Bronchial epithelial cell (primary cell): ENCODE data around the gene SIRPB2. TPM values are rescaled to one million over a fixed set of nuclear protein-coding genes. Genes with fewer than 3 reads are reported as not detected.

Experiments used
- DNase-seq: peaks from one replicate; pipeline ENCODE4 v3.0.0-alpha.2; 2010; ENCODE audit warnings: low read depth
- FAIRE-seq: peaks from 2 replicates; lab custom pipeline; 2011; peaks lifted over from hg19 to GRCh38; lab: Jason Lieb, UNC
- H3K27me3 ChIP-seq: 2 replicates; pipeline ENCODE4 v1.5.1; 2011; ENCODE audit warnings: low read length; ENCODE audit not compliant: control insufficient read depth, insufficient read depth
- H3K36me3 ChIP-seq: 2 replicates; pipeline ENCODE4 v1.5.1; 2011; ENCODE audit warnings: low read length; ENCODE audit not compliant: control insufficient read depth, insufficient read depth
- H3K4me3 ChIP-seq: 2 replicates; pipeline ENCODE4 v1.5.1; 2011; ENCODE audit warnings: mild to moderate bottlenecking, low read depth, low read length, control low read depth
- CTCF ChIP-seq: IDR thresholded peaks from 2 replicates; pipeline ENCODE4 v1.5.1; 2011; ENCODE audit warnings: mild to moderate bottlenecking, moderate library complexity, low read length, control low read depth, inconsistent platforms; ENCODE audit not compliant: insufficient read depth, severe bottlenecking
- total RNA-seq: library from RNA; depleted of rRNA; stranded (reverse); fragments of >200 nt; gene quantifications from 2 replicates; pipeline ENCODE4 v1.2.1, GENCODE V29; 2014

SIRPB2 gene
- under 0.01 and 0.26 TPM in 2 replicates for total RNA-seq

DNA sequence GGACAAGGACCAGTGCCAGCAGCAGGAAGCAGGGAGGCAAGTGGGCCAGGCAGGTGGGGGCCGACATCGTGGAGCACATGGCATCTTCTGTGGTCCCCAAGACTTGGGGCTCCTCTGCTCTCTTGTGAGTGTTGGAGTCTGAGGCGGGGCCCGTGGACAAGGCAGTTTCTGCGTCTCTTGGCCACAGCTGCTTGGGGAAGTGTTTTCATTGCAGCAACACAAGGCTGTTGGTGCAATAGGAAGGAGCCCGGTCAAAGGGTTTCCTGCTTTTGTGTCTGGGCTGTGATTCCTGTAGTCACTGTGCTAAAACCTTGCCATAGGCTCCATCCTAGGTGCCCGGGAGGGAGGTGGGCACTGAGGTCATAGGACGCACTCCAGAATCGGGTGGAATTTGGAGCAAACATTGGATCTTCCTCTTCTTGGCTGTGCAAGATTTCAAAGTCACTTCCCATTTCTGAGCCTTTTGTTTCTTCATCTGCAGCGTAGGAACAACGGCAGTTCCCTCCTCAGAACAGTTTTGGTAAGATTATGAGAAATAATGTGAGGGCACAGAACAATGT lies at the start of gene SIRPB2:
Gene SIRPB2, minus strand, starts transcription at position 140 of the 560 bp plus-strand sequence. Its CDS starts 61 bp downstream, at position 79.
- no peak for TF ChIP-seq CTCF
- Histone ChIP-seq H3K36me3 (no peaks in the 10 kb centered on the region), H3K27me3 (no peaks in the 10 kb centered on the region), H3K4me3 (no peak within 1 kb of the TSS)
- no peak for FAIRE-seq
- DNase-seq: no peak

DNA sequence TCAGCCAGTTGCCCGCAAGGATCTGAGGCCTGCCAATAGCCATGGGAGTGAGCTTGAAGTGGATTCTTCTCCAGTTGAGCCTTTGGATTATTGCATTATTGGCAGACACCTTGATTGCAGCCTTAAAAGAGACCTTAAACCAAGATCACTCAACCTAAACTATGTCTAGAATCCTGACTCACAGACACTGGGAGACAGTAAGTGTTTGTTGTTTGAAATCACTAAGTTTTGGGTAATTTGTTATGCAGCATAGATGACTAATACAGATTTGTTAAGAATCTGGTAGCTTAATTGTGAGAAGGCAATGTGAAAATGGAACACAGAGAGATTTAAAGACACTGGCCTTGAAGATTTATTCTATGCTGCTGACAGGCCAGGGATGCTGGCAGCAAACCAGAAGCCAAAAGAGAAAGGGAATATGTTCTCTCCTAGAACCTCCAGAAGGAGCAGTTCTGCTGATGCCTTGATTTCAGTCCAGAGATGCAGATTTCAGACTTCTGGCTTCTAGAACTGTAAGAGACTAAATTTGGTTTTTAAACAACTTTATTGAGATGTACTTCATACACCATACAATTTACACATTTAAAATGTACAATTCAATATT lies 48.7 kb upstream of the SIRPB2 start:
- Histone ChIP-seq H3K27me3 (no peaks in the 10 kb centered on the region), H3K36me3 (no peaks in the 10 kb centered on the region), H3K4me3 (no peak overlapping the region)
- DNase-seq (no peak), FAIRE-seq (no peak)
- no peak for TF ChIP-seq CTCF

- DNase-seq (peak; percentile 2), FAIRE-seq (no peak)
- Histone ChIP-seq H3K27me3 (no peaks in the 10 kb centered on the region), H3K4me3 (no peak overlapping the region), H3K36me3 (no peaks in the 10 kb centered on the region)
- no peak for TF ChIP-seq CTCF
Measured at GRCh38 chr20:1538655-1539054, 47.4 kb upstream of the SIRPB2 start.

DNA sequence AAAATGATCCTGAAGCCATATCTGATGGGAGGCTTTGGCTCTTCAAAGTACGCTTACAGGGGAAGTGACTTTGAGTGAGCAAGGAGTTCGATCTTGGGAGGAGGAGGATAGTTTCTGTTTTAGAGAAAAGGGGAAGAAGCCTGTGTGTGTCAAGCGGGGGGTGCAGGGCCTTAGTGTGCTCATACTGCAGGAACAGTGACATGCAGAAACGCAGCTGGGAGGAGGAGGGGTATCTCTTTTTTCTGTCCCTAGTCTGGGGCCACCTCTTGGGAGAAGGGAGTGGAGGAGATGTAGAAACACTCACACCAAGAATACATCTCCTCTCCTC lies 46.5 kb upstream of the SIRPB2 start:
- DNase-seq (no peak), FAIRE-seq (no peak)
- Histone ChIP-seq H3K36me3 (no peaks in the 10 kb centered on the region), H3K27me3 (no peaks in the 10 kb centered on the region), H3K4me3 (no peak overlapping the region)
- no peak for TF ChIP-seq CTCF

DNA sequence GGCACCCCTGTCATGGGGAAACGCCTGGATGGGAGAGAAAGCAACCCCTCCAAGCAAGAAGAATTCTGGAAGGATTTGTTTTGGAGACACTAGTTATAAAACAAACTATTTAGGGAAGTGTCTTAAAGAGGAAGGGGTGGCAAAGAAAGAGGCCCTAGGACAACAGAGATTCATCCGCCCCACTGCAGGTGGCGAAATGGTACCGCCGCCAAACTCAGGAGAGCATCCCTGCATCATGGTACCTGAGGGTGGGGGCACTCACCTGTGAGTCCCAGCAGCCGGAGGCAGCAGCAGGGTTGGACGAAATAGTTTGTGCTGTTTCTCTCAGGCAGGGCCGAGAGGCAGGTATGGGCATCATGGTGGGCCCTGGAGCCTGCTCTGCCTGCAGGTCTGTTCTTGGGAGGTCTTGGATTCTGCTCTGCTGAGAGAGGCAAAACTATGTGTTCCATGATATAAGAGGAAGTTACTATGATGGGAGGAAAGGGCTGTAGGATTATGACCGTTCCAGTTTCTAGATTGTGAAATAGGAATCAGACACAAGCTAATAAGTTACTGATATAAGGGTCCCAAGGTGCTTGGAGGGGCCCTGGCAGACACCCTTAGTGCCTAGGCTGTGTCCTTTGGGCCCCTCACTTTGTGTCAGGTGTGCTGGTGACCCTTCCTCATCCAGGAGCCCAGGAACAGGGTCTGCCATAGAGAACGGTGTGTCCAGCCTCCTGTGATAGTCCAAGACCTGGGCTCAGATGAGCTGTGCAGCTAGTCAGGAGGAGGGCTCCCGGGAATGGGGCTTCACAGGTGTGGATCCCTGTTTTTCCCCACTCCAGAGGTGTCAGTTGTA lies 45.9 kb upstream of the SIRPB2 start:
- TF ChIP-seq CTCF: no peak
- no peak for FAIRE-seq

More for the DNA sequence above, 45.9 kb upstream of the SIRPB2 start:
- Histone ChIP-seq H3K4me3 (no peak overlapping the region), H3K36me3 (no peaks in the 10 kb centered on the region), H3K27me3 (no peaks in the 10 kb centered on the region)
- DNase-seq: no peak
